Pancreas (tissue), 10 donors: ENCODE data around the gene FCHO2. TPM values are rescaled to one million over a fixed set of nuclear protein-coding genes. Genes with fewer than 3 reads are reported as not detected.

Source experiments
- ATAC-seq, 4 donors: fragments of 200-7000 bp; cut with Tn5 transposase; one replicate each; pipeline versions ENCODE4 v1.8.0 to v1.9.1; 2020; ENCODE audit warnings: mild to moderate bottlenecking in 4 of 4, moderate library complexity in 4 of 4
- DNase-seq, 6 donors: peaks; one replicate each; pipeline ENCODE4 v3.0.0-alpha.2; 2020
- FAIRE-seq: peaks from 2 replicates; lab custom pipeline; 2012; peaks lifted over from hg19 to GRCh38; lab: Jason Lieb, UNC
- H3K27ac ChIP-seq, 4 donors: fragments of 200-600 bp; sonication (generic); 1 replicate in 3 of 4; 2 replicates in 1 of 4; pipeline versions ENCODE4 v1.5.0 to v1.8.0; 2020
- H3K27me3 ChIP-seq, 4 donors: fragments of 200-600 bp; one replicate each; pipeline ENCODE4 v1.8.0; 2021
- H3K36me3 ChIP-seq, 3 donors: fragments of 200-600 bp; sonication (generic) in 1 of 3; one replicate each; pipeline versions ENCODE4 v1.5.0 to v1.8.0; 2020 to 2021
- H3K4me1 ChIP-seq, 3 donors: fragments of 200-600 bp; one replicate each; pipeline ENCODE4 v1.8.0; 2021
- H3K4me3 ChIP-seq, 4 donors: fragments of 200-600 bp; sonication (generic) in 2 of 4; one replicate each; pipeline versions ENCODE4 v1.5.0 to v1.8.0; 2020 to 2021
- H3K9me3 ChIP-seq, 4 donors: fragments of 200-600 bp; one replicate each; pipeline ENCODE4 v1.8.0; 2021
- WGBS, 2 donors: extraction: QIAGEN DNeasy Blood & Tissue Kit; methylation state at CpG; one replicate each; pipeline ENCODE4 v1.1.7; 2013; 5-methylcytosine and 5-hydroxymethylcytosine counted together
- intact Hi-C, 3 donors: fragments of 100-400 bp; cut with DNase I; formaldehyde crosslinking; loops; one replicate each; pipeline versions ENCODE4 v1.11.1 to v1.14.2; 2022
- polyA plus RNA-seq, 2 donors: library from polyadenylated mRNA; stranded (reverse); fragments of 200-250 nt; gene quantifications; one replicate each; pipeline ENCODE4 v1.2.3, GENCODE V29; 2013
- total RNA-seq, 6 donors: library from RNA; stranded (reverse); fragmentation: NEBNext Ultra II Directional in 4 of 6; extraction: Animal tissue kit (Norgen Biotek cat#: 25700) in 4 of 6; gene quantifications; one replicate each; pipeline versions ENCODE4 v1.2.1 to v1.2.4, GENCODE V29; 2021 to 2023
- TF ChIP-seq, protein P1 (sequence below), 4 donors: fragments of 200-600 bp; sonication (generic) in 3 of 4; IDR thresholded peaks; one replicate each; pipeline versions ENCODE4 v1.5.0 to v1.8.0; 2021; ENCODE audit warnings: antibody characterized with exemption in 4 of 4
- donor health status: healthy with polysubstance abuse.
- donor health status: DM: no; HTN: no; CAD: no; lungs with moderate emphysema.
- donor health status: DM: no; HTN: no; CAD: no.
- donor health status: control.
- donor health status: control.
- donor health status: Bipolar disorder and iron deficiency.
- donor health status: DM: yes; HTN: yes; CAD: no.
- donor health status: DM: no; HTN: no; CAD: no.
- donor health status: DM: no; HTN: no; CAD: no.
- donor health status: DM: yes; HTN: yes; CAD: no.

The FCHO2 gene
- total and polyA plus RNA-seq, 8 donors = 4.6 to 28.1 (median 12.5) TPM

DNA sequence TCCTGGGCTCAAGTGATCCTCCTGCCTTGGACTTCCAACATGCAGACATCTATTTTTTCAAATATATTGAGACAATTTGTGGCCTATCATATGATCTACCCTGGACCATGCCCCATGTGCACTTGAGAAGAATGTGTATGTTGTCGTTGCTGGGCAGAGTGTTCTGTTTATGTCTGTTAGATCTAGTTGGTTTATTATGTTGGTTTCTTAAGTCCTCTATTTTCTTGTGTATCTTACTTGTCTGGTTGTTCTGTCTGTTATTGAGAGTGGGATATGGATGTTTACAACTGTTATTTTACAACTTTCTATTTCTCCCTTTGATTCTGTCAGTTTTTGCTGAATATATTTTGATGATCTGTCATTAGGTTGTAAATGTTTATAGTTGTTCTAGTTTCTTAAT, 154.3 kb downstream of the FCHO2 start:
- FAIRE-seq (no peak), ATAC-seq (no peak), DNase-seq (no peak)
- Histone ChIP-seq H3K4me1 (no peaks in the 10 kb centered on the region), H3K36me3 (no peaks in the 10 kb centered on the region), H3K27ac (no peak overlapping the region), H3K4me3 (no peak overlapping the region), H3K27me3 (no peaks in the 10 kb centered on the region), H3K9me3 (no peaks in the 10 kb centered on the region)
- 90 to 91% methylated on average over 1 of the region's 1 CpG for WGBS, 2 donors
- intact Hi-C loops = no loop called here
- TF ChIP-seq, protein P1, sequence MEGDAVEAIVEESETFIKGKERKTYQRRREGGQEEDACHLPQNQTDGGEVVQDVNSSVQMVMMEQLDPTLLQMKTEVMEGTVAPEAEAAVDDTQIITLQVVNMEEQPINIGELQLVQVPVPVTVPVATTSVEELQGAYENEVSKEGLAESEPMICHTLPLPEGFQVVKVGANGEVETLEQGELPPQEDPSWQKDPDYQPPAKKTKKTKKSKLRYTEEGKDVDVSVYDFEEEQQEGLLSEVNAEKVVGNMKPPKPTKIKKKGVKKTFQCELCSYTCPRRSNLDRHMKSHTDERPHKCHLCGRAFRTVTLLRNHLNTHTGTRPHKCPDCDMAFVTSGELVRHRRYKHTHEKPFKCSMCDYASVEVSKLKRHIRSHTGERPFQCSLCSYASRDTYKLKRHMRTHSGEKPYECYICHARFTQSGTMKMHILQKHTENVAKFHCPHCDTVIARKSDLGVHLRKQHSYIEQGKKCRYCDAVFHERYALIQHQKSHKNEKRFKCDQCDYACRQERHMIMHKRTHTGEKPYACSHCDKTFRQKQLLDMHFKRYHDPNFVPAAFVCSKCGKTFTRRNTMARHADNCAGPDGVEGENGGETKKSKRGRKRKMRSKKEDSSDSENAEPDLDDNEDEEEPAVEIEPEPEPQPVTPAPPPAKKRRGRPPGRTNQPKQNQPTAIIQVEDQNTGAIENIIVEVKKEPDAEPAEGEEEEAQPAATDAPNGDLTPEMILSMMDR (IDR thresholded peaks at IDR 0.05) = no peak

DNA sequence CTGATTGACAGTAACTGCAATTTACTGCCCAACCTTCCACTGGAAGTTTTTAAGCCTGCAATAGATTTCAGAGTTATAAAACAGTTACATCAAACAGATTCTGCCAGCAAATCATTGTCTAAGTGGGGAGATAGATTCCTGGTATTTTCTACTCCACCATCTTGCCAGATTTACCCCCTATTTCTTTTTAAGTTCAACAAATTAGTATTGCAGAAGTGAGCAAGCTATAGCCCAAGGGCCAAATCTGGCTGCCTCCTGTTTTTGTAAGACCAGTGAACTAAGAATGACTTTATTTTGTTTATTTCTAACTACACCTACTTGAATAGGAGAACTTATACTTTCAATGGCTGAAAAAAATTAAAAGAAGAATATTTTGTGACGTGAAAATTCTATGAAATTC, 155.7 kb downstream of the FCHO2 start:
- Histone ChIP-seq H3K27ac (no peak overlapping the region), H3K27me3 (no peaks in the 10 kb centered on the region), H3K4me1 (no peaks in the 10 kb centered on the region), H3K9me3 (no peaks in the 10 kb centered on the region), H3K36me3 (no peaks in the 10 kb centered on the region), H3K4me3 (no peak overlapping the region)
- WGBS, 2 donors = 93 to 94% methylated on average over 1 of the region's 1 CpG
- intact Hi-C loops = no loop called here
- ATAC-seq = no peak
- TF ChIP-seq, protein P1 (IDR thresholded peaks at IDR 0.05) = no peak
- FAIRE-seq = no peak
- DNase-seq = no peak

DNA sequence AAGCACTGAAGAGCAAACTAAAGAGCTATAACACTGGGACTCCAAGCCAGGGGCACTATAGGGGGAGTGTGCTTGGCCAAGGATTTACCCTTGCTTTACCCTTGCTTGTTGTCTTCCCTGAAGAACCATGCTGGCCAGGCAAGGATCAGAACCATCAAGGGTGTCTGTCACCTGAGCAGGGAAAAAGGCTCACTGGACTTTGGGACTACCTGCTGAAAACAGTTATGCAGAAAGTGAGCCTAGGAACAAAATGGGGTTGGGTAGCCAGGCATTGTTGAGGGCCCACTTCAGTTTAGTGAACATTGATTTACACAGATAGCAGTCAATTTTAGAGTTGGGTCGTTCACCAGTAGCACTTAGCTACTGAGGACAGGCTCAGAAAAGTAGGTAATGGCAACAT, 156.5 kb downstream of the FCHO2 start:
- no peaks in the 10 kb centered on the region for H3K27me3 ChIP-seq
- WGBS, 2 donors = 91 to 94% methylated on average over 1 of the region's 1 CpG
- no peak for ATAC-seq
- TF ChIP-seq, protein P1 (IDR thresholded peaks at IDR 0.05) = no peak
- no peaks in the 10 kb centered on the region for H3K4me1 ChIP-seq
- intact Hi-C loops = no loop called here
- no peak overlapping the region for H3K4me3 ChIP-seq
- no peaks in the 10 kb centered on the region for H3K36me3 ChIP-seq
- no peaks in the 10 kb centered on the region for H3K9me3 ChIP-seq
- no peak for DNase-seq
- no peak for FAIRE-seq
- no peak overlapping the region for H3K27ac ChIP-seq

DNA sequence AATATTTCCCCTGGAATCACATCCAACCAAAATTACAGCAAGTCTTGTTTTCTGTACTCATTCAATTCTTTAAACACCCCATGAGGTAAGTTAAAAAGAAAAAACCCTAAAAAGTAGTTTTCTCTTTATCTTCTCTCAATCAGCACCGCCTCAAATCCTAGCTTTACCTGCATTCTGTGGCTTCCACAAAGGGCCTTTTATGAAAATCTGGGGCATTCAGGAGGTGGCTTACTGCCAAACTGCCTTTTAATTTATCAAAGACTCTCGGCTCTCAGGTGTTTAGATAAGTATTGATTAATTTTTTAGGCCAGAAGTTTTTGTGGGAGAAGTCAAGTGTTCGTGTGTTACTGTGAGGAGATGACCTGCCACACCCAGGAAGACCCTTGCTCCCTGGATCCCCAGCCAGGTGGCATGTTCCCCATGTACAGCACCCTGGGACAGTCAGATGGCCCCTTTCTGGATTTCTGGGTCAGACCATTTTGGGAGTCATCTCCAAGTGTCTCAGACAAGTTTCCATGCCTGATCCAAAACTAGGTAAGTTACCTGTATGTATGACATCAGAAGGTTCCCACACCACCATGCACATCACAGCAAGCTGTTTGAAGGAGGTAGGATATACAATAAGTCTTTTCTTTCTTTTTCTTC, 158.3 kb downstream of the FCHO2 start:
- Histone ChIP-seq H3K36me3 (no peaks in the 10 kb centered on the region), H3K27me3 (no peaks in the 10 kb centered on the region), H3K27ac (peak overlapping the region in 1 of 4 donors; percentile 23), H3K4me3 (no peak overlapping the region), H3K9me3 (no peaks in the 10 kb centered on the region), H3K4me1 (peaks cover 0 to 6% (median 0%) of the 10 kb centered on the region in 3 donors)
- ATAC-seq (peak in 2 of 4 donors; percentile 49 to 76), DNase-seq (peak in 2 of 6 donors; percentile 12 to 35), FAIRE-seq (no peak)
- TF ChIP-seq, protein P1 (IDR thresholded peaks at IDR 0.05) = no peak
- WGBS, 2 donors = 16 to 23% methylated on average over 3 of the region's 3 CpGs
- intact Hi-C loops = no loop called here

DNA sequence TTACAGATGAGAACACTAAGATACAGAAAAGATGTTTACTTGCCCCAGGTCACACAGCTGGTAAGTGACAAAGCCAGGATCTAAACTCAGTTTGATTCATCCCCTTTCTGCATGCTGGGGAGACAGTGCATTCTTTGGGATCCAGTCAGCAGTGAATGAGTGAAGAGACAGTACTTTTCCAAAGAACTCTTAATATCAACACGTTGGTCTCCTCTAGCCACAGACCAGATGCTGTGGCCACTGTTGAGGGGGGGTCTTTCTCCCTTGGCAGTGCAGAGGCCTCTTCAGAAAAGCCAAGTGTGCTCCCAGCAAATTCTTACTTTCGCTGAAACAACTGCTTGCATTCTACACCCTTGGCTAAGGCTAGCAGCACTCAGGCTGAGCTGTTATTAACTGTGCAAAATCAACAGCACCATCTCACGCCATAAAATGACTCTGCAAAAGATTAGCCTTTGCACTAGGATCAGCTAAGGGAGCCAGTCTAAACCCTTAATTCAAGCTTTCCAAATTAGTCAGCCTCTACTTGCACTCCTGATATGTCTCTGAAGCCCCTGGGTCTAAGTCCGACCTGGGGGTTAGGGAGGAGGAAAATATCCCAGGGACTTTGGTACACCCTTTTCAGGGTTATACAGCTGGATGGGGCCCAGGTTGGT, 159.7 kb downstream of the FCHO2 start:
- no peaks in the 10 kb centered on the region for H3K36me3 ChIP-seq
- H3K27ac ChIP-seq = no peak overlapping the region
- no peak for DNase-seq
- FAIRE-seq = no peak
- TF ChIP-seq, protein P1 (IDR thresholded peaks at IDR 0.05) = no peak
- WGBS, 2 donors = 75 to 84% methylated on average over 4 of the region's 4 CpGs
- peaks cover 0 to 6% (median 0%) of the 10 kb centered on the region in 3 donors for H3K4me1 ChIP-seq
- no peak overlapping the region for H3K4me3 ChIP-seq
- intact Hi-C loops = no loop called here
- ATAC-seq = no peak
- H3K27me3 ChIP-seq = no peaks in the 10 kb centered on the region
- no peaks in the 10 kb centered on the region for H3K9me3 ChIP-seq
